Mesothelial cell of epicardium (in vitro differentiated cells): ENCODE data around the gene BRSK2. TPM values are rescaled to one million over a fixed set of nuclear protein-coding genes. Genes with fewer than 3 reads are reported as not detected.

ENCODE experiments used
- DNase-seq, 2 experiments: peaks; one replicate each; pipeline ENCODE4 v3.0.0; 2021; ENCODE audit warnings: low spot score in 2 of 2; ENCODE audit not compliant: unreplicated experiment in 2 of 2
- H3K27ac Mint-ChIP-seq: 2 replicates; pipeline ENCODE4 v1.8.0; 2021; ENCODE audit warnings: mixed read lengths
- H3K27me3 Mint-ChIP-seq: 2 replicates; pipeline ENCODE4 v1.8.0; 2021; ENCODE audit warnings: low read depth, mixed read lengths
- H3K36me3 Mint-ChIP-seq: 2 replicates; pipeline ENCODE4 v1.8.0; 2021; ENCODE audit warnings: mixed read lengths
- H3K4me1 Mint-ChIP-seq: 2 replicates; pipeline ENCODE4 v1.8.0; 2021; ENCODE audit warnings: mixed read lengths
- H3K4me3 Mint-ChIP-seq: 2 replicates; pipeline ENCODE4 v1.8.0; 2021; ENCODE audit warnings: mild to moderate bottlenecking, moderate library complexity, mixed read lengths
- H3K9me3 Mint-ChIP-seq: 2 replicates; pipeline ENCODE4 v1.8.0; 2021; ENCODE audit warnings: mixed read lengths
- CTCF ChIP-seq: fragments of 200-600 bp; sonication (generic); IDR thresholded peaks from one replicate; pipeline ENCODE4 v1.5.0; 2021; ENCODE audit warnings: antibody characterized with exemption; ENCODE audit not compliant: unreplicated experiment
- total RNA-seq: library from RNA; stranded (reverse); gene quantifications from 3 replicates; pipeline ENCODE4 v1.2.1, GENCODE V29; 2021

The BRSK2 gene
- total RNA-seq, 1 donor from 2014 or later, result 4.9 TPM

DNA sequence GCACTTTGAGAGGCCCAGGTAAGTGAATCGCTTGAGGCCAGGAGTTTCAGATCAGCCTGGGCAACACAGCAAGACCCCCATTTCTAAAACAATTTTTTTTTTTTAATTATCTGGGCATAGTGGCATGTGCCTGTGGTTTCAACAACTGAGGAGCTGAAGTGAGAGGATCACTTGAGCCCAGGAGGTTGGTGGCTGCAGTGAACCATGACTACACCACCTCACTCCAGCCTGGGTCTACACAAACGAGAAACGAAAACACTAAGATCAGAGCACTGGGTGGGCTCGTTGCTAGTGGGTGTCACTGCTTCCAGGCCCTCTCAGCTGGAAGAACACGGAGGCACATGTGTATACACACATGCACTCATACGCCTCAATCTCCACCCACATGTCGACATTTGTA is 100.9 kb downstream of the BRSK2 start:
- no peak for DNase-seq

DNA sequence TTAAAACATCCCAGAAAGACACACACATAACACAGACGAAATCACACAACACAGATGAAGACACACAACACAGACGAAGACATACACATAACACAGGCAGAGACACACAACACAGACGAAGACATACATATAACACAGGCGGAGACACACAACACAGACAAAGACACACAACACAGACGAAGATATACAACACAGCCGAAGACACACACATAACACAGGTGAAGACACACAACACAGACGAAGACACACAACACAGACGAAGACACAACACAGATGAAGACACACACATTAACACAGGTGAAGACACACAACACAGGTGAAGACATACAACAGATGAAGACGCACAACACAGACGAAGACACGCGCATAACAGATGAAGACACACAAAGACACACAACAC is 101.6 kb downstream of the BRSK2 start:
- peaks cover under 1% of the 10 kb centered on the region for H3K4me1 Mint-ChIP-seq
- no peak overlapping the region for H3K4me3 Mint-ChIP-seq
- no peak overlapping the region for H3K27ac Mint-ChIP-seq
- TF ChIP-seq CTCF, result no peak
- DNase-seq, result no peak
- peaks cover 15% of the 10 kb centered on the region for H3K36me3 Mint-ChIP-seq
- no peaks in the 10 kb centered on the region for H3K27me3 Mint-ChIP-seq
- peaks cover 25% of the 10 kb centered on the region for H3K9me3 Mint-ChIP-seq

More for the DNA sequence above, 100.9 kb downstream of the BRSK2 start:
- Mint-ChIP-seq H3K4me1 (peaks cover under 1% of the 10 kb centered on the region), H3K4me3 (no peak overlapping the region), H3K36me3 (peaks cover 9% of the 10 kb centered on the region), H3K27me3 (no peaks in the 10 kb centered on the region), H3K9me3 (peaks cover 18% of the 10 kb centered on the region), H3K27ac (no peak overlapping the region)
- no peak for TF ChIP-seq CTCF

- DNase-seq, result no peak
- Mint-ChIP-seq H3K9me3 (peaks cover 25% of the 10 kb centered on the region), H3K4me1 (peaks cover 11% of the 10 kb centered on the region), H3K36me3 (peaks cover 17% of the 10 kb centered on the region), H3K27me3 (no peaks in the 10 kb centered on the region), H3K4me3 (no peak overlapping the region), H3K27ac (no peak overlapping the region)
- no peak for TF ChIP-seq CTCF
These were observed 104.0 kb downstream of the BRSK2 start for GRCh38 chr11:1493650-1494244.

DNA sequence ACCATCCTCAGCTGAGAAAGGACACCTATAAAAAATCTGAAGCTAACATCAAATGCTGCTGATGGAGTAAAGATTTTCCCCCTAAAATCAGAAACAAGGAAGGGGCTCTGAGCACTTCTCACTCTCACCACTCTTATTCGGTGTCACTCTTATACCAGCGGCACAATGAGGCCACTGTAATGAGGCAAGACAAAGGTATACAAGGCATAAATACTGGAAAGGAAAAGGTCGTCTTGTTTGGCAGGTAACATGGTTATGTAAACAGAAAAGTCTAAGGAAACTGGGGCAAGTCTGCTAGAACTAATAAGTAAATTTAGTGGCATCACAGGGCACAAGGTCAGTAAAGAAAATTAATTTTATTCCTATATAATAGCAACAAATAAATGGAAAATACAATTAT is 104.9 kb downstream of the BRSK2 start:
- Mint-ChIP-seq H3K4me3 (no peak overlapping the region), H3K27ac (no peak overlapping the region), H3K4me1 (peaks cover 11% of the 10 kb centered on the region), H3K9me3 (peaks cover 25% of the 10 kb centered on the region), H3K36me3 (peaks cover 21% of the 10 kb centered on the region), H3K27me3 (no peaks in the 10 kb centered on the region)
- TF ChIP-seq CTCF, result no peak
- no peak for DNase-seq

DNA sequence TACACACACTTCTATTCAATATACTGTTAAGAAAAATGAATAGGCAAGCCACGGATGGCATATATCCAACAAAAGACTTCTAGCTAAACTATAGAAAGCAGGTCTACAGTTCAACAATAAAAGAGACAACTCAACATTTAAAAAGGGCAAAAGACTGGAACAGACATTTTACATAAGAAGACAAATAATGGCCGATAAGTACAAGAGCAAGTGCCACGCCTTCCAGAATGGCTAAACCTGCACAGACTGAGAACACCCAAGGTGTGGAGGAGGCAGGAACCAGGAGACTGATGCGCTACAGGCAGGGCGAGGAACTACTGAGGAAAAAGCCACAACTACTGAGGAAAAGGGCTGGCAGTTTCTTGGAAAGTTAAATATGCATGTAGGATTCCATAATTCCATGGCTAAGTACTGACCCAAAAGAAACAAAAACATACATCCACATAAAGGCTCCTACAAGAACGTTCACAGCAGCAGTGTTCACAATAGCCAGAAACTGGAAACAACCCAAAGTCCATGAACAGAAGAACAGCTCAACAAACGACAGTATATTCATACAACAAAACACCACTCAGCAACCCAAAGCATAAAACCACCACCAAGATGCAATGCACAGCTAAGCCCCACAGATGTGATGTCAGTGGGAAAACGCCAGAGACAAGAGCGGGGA is 106.5 kb downstream of the BRSK2 start:
- Mint-ChIP-seq H3K27ac (no peak overlapping the region), H3K9me3 (peaks cover 25% of the 10 kb centered on the region), H3K36me3 (peaks cover 21% of the 10 kb centered on the region)

More for the DNA sequence above, 106.5 kb downstream of the BRSK2 start:
- no peak overlapping the region for H3K4me3 Mint-ChIP-seq
- TF ChIP-seq CTCF, result no peak
- DNase-seq, result no peak
- H3K4me1 Mint-ChIP-seq, result peaks cover 11% of the 10 kb centered on the region
- H3K27me3 Mint-ChIP-seq, result no peaks in the 10 kb centered on the region
